Natural killer cell treated with Interleukin-12 subunit alpha and Interleukin-12 subunit beta and Interleukin-15 and Interleukin-18, amount 100 ng/mL, for 72 hours (primary cell): ENCODE results near the gene CAMKK2. TPM values are rescaled to one million over a fixed set of nuclear protein-coding genes. Genes with fewer than 3 reads are reported as not detected.
"Not testable (repeated sequence)": the region's sequence is repeated elsewhere in the genome, so short reads cannot be mapped to it uniquely, and the experiment has no call there.

Experiments used
- ATAC-seq, 2 donors: fragments of 150-1000 bp; cut with Tn5 transposase in 1 of 2; sonication (Bioruptor Pico), chemical (Tn5 transposase) in 1 of 2; 2 replicates each; pipeline ENCODE4 v1.10.0; 2021
- DNase-seq: peaks from one replicate; pipeline ENCODE4 v3.0.0; 2022; ENCODE audit warnings: low spot score
- H3K27ac Mint-ChIP-seq, 2 donors: 1 replicate in 1 of 2; 2 replicates in 1 of 2; pipeline ENCODE4 v1.8.0; 2022; ENCODE audit warnings: mixed read lengths in 2 of 2, mild to moderate bottlenecking in 1 of 2, moderate library complexity in 1 of 2
- H3K27me3 Mint-ChIP-seq, 2 donors: 1 replicate in 1 of 2; 2 replicates in 1 of 2; pipeline ENCODE4 v1.8.0; 2022; ENCODE audit warnings: mixed read lengths in 2 of 2
- H3K36me3 Mint-ChIP-seq: one replicate; pipeline ENCODE4 v1.8.0; 2022; ENCODE audit warnings: mixed read lengths
- H3K4me1 Mint-ChIP-seq, 2 donors: 1 replicate in 1 of 2; 2 replicates in 1 of 2; pipeline ENCODE4 v1.8.0; 2022; ENCODE audit warnings: low read depth in 2 of 2, mixed read lengths in 2 of 2, mild to moderate bottlenecking in 1 of 2
- H3K4me3 Mint-ChIP-seq: one replicate; pipeline ENCODE4 v1.8.0; 2022; ENCODE audit warnings: mixed read lengths
- H3K9me3 Mint-ChIP-seq: 2 replicates; pipeline ENCODE4 v1.8.0; 2022; ENCODE audit warnings: mixed read lengths
- total RNA-seq, 2 donors: library from RNA; stranded (reverse); gene quantifications; one replicate each; pipeline ENCODE4 v1.2.3, GENCODE V29; 2022

The CAMKK2 gene
- total RNA-seq, 2 donors from 2014 or later, result 24.7 to 48.4 TPM

DNA sequence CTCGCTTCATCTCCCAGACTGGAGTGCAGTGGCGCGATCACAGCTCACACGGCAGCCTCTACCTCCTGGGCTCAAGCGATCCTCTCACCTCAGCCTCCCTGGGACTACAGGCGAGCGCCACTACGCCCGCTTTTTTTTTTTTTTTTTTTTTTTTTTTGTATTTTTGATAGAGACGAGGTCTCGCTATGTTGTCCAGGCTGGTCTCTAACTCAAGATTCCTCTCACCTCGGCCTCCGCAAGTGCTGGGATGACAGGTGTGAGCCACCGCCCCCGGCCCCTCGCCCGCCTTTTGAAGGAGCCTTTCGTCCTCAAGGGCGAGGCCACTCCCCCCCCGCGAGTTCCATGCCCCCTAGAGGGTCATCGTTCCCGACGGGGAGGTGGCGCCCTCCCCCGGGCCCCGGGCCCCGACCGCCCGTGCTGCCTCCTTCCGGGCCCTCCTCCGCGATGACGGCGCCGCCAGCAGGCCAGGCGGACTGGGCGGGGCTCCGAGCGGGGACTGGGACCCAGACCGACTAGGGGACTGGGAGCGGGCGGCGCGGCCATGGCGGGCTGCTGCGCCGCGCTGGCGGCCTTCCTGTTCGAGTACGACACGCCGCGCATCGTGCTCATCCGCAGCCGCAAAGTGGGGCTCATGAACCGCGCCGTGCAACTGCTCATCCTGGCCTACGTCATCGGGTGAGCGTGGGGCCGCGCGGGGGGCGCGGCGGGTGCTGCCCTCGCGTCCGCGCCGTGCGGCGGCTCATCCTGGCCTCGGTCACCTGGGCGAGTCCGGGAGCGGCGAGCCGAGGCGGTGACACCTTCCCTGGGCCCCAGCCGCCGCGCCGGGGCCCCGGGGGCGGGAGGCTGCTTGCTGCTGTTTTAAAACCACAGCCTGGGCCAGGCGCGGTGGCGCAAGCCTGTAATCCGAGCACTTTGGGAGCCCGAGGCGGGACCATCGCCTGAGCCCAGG is 86.6 kb downstream of the CAMKK2 start, which contains the start of gene P2RX4:
Gene P2RX4 (plus strand): TSS at position 506 of the 949 bp plus-strand sequence. CDS start 36 bp downstream, at position 542.
- ATAC-seq, result peak; percentile 88 to 91
- Mint-ChIP-seq H3K4me1 (peaks cover 21 to 31% of the 10 kb centered on the region in 2 donors), H3K27me3 (no peaks in the 10 kb centered on the region), H3K9me3 (no peaks in the 10 kb centered on the region), H3K27ac (peak within 1 kb of the TSS; percentile 87 to 96), H3K36me3 (no peaks in the 10 kb centered on the region), H3K4me3 (peak within 1 kb of the TSS; percentile 94)
- DNase-seq, result peak; percentile 95

DNA sequence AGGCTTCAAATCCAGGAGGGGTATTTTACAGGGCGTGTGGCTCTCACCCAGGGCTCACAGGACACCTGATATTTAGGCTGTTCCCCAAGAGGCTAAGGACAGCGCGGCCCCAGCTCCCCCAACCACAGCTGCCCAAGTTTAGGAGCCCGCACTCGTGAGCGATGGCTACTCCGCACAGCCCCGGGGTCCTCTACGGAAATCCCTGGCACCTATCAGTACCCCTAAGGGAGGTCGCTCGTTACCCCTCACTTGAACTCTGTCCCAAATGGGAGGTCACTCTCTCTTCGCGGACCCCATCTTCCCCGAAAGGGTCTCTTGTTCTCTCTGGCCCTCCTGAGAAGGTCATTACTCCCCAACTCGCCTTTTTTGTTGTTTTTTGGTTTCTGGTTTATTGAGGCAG is 87.3 kb downstream of the CAMKK2 start:
- H3K4me3 Mint-ChIP-seq, result peak overlapping the region; percentile 55
- DNase-seq (no peak), ATAC-seq (no peak)
- H3K9me3 Mint-ChIP-seq, result no peaks in the 10 kb centered on the region
- peak overlapping the region; percentile 84 to 87 for H3K27ac Mint-ChIP-seq
- H3K4me1 Mint-ChIP-seq, result peaks cover 17 to 28% of the 10 kb centered on the region in 2 donors
- no peaks in the 10 kb centered on the region for H3K27me3 Mint-ChIP-seq
- no peaks in the 10 kb centered on the region for H3K36me3 Mint-ChIP-seq

DNA sequence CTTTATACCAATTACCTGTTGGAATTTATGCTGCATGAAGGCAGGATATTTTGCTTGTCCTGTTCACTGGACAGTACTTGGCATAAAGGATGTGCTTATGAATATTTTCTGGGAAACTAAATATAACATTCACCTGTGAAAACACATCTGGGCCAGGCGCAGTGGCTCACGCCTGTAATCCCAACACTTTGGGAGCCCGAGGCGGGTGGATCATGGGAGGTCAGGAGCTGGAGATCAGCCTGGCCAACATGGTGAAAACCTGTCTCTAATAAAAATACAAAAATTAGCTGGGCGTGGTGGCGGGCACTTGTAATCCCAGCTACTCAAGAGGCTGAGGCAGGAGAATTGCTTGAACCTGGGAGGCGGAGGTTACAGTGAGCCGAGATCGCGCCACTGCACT is 87.9 kb downstream of the CAMKK2 start:
- not testable (repeated sequence) for DNase-seq, ATAC-seq, H3K27me3 Mint-ChIP-seq, H3K36me3 Mint-ChIP-seq, H3K9me3 Mint-ChIP-seq
- H3K4me3 Mint-ChIP-seq, result peak overlapping the region; percentile 10
- H3K4me1 Mint-ChIP-seq, result peaks cover 15 to 27% of the 10 kb centered on the region in 2 donors
- peak overlapping the region; percentile 81 to 87 for H3K27ac Mint-ChIP-seq

DNA sequence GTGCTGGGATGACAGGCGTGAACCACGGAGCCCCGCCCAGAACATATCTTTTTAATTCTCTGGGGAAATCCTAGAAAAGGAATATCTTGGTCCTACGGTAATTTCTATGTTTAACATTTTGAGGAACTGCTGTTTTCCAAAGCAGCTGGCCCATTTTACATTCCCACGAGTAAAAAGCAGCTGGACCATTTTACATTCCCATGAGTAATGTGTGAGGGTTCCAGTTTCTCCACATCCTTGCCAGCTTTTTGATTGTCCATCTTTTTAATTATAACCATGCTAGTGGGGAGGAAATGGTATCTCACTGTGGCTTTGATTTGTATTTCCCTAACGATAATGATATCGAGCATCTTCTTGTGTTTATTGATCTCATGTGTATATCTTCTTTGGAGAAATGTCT is 91.0 kb downstream of the CAMKK2 start:
- peaks cover 6 to 13% of the 10 kb centered on the region in 2 donors for H3K4me1 Mint-ChIP-seq
- no peaks in the 10 kb centered on the region for H3K36me3 Mint-ChIP-seq
- no peaks in the 10 kb centered on the region for H3K27me3 Mint-ChIP-seq
- no peaks in the 10 kb centered on the region for H3K9me3 Mint-ChIP-seq
- no peak for DNase-seq
- no peak overlapping the region for H3K4me3 Mint-ChIP-seq
- no peak for ATAC-seq
- H3K27ac Mint-ChIP-seq, result peak overlapping the region in 1 of 2 donors; percentile 45

DNA sequence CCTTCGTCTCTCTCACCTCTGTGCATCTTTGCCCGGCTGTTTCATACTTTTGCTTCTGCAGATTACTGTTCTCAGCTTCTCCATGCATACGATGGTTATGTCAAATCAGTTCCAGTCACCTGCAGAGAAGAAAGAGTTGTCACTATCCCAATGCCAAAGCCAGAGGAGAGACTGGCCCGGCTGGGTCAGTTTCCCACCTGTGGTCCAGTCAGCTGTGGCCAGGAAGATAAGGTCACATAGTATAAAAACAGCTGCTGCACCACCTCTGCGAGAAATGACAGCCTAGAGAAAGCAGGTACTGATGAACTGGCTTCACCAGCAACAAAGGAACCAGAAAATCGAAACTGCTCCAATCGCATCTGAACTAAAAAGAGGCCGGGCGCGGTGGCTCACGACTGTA is 93.0 kb downstream of the CAMKK2 start:
- Mint-ChIP-seq H3K27ac (peak overlapping the region in 1 of 2 donors; percentile 0), H3K9me3 (no peaks in the 10 kb centered on the region)

DNA sequence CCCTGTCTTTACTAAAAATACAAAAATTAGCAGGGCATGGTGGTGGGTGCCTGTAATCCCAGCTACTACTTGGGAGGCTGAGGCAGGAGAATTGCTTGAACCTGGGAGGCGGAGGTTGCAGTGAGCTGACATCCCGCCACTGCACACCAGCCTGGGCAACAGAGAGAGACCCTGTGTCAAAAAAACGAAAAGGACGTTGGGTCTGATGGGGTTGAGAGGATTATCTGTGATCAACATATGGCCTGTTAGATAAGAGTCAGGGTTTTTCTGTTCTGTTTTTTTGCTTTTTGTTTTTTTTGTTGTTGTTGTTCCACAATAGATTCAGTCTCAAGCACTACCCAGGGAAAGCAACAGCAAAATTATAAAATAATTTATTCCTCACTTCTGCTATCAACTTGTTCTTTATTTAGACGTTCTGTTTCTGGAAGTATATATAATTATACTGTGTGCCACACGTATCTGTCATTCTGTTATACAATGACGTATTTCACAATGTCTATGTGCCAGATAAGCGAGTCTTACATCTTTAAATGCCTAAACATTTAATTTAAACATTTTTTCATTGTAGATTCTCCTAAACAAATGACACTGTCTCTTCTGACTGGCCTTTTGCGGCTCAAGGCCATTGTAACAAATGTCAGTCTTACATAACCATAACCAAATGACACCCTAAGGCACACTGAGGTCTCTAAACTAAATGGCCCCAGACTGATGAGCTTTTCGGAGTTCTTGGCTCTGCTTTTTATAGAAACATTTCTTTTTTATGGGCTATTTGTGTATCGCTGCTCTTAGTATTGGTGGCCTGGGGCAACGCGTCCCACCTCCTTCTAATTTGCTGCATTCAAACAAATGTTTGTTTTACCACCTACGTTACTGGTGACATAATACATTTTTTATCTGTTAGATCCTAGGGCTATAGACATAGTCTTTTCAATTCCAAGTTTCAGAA is 93.8 kb downstream of the CAMKK2 start:
- no peak for ATAC-seq
- no peaks in the 10 kb centered on the region for H3K27me3 Mint-ChIP-seq
- H3K36me3 Mint-ChIP-seq, result no peaks in the 10 kb centered on the region
- no peak overlapping the region for H3K4me3 Mint-ChIP-seq
- H3K27ac Mint-ChIP-seq, result no peak overlapping the region
- no peaks in the 10 kb centered on the region for H3K9me3 Mint-ChIP-seq
- peaks cover 6 to 10% of the 10 kb centered on the region in 2 donors for H3K4me1 Mint-ChIP-seq
- no peak for DNase-seq

More for the DNA sequence above, 93.0 kb downstream of the CAMKK2 start:
- ATAC-seq (no peak), DNase-seq (no peak)
- Mint-ChIP-seq H3K4me1 (peaks cover 6 to 9% of the 10 kb centered on the region in 2 donors), H3K4me3 (no peak overlapping the region), H3K36me3 (no peaks in the 10 kb centered on the region), H3K27me3 (no peaks in the 10 kb centered on the region)

GRCh38 chr12:121201140-121201539 is 95.4 kb downstream of the CAMKK2 start:
- H3K27ac Mint-ChIP-seq, H3K27me3 Mint-ChIP-seq, H3K36me3 Mint-ChIP-seq, H3K4me3 Mint-ChIP-seq, DNase-seq, H3K9me3 Mint-ChIP-seq, ATAC-seq: not testable (repeated sequence)
- peaks cover 11 to 17% of the 10 kb centered on the region in 2 donors for H3K4me1 Mint-ChIP-seq

GRCh38 chr12:121198949-121199348 is 97.6 kb downstream of the CAMKK2 start:
- Mint-ChIP-seq H3K27me3 (no peaks in the 10 kb centered on the region), H3K9me3 (no peaks in the 10 kb centered on the region), H3K4me1 (peaks cover 5 to 10% of the 10 kb centered on the region in 2 donors), H3K36me3 (no peaks in the 10 kb centered on the region), H3K4me3 (no peak overlapping the region), H3K27ac (no peak overlapping the region)
- DNase-seq (no peak), ATAC-seq (no peak)

GRCh38 chr12:121196902-121197301 is 99.6 kb downstream of the CAMKK2 start:
- H3K9me3 Mint-ChIP-seq, result no peaks in the 10 kb centered on the region
- H3K4me3 Mint-ChIP-seq, result no peak overlapping the region
- peak overlapping the region in 1 of 2 donors; percentile 67 for H3K27ac Mint-ChIP-seq
- no peak for ATAC-seq
- no peaks in the 10 kb centered on the region for H3K36me3 Mint-ChIP-seq
- H3K4me1 Mint-ChIP-seq, result peaks cover 5 to 11% of the 10 kb centered on the region in 2 donors
- no peak for DNase-seq
- H3K27me3 Mint-ChIP-seq, result no peaks in the 10 kb centered on the region

DNA sequence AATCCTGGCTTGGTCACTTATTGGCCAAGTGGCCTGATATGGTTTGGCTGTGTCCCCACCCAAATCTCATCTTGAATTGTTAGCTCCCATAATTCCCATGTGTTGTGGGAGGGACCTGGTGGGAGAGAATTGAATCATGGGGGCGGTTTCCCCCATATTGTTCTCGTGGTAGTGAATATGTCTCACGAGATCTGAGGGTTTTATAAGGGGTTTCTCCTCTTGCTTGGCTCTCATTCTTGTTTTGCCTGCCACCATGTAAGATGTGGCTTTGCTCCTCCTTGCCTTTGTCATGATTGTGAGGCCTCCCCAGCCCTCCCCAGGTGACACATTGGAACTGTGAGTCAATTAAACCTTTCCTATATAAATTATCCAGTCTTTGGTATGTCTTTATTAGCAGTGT is 105.4 kb downstream of the CAMKK2 start:
- H3K4me3 Mint-ChIP-seq, result no peak overlapping the region
- H3K27me3 Mint-ChIP-seq, result no peaks in the 10 kb centered on the region
- H3K27ac Mint-ChIP-seq, result peak overlapping the region in 1 of 2 donors; percentile 12
- no peaks in the 10 kb centered on the region for H3K9me3 Mint-ChIP-seq
- ATAC-seq (no peak), DNase-seq (no peak)
- H3K4me1 Mint-ChIP-seq, result peaks cover 8 to 12% of the 10 kb centered on the region in 2 donors
- no peaks in the 10 kb centered on the region for H3K36me3 Mint-ChIP-seq

DNA sequence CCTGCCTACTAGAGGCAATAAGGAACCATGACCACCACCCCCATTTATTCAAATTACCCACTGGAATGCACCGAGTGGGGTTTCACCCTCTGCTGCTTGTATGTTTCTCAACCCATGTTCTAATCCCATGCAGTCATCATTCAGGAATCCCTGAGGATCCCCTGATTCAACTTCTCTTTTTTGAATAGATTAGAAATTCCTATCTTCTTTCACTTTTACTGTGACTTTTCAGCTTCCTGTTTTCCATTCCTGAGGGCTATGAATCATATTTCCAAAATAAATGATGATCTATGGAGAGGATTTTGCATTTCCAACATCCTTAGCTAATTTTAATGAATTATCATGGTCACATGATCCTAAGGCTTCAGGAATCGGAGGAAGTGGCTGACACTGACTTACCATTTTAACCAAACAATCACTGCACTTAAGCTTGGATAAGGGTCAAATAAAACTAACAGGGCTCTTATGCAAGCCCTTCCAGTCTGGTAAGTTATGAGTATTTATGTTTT is 105.9 kb downstream of the CAMKK2 start:
- no peaks in the 10 kb centered on the region for H3K9me3 Mint-ChIP-seq
- ATAC-seq, result no peak
- no peaks in the 10 kb centered on the region for H3K36me3 Mint-ChIP-seq

DNA sequence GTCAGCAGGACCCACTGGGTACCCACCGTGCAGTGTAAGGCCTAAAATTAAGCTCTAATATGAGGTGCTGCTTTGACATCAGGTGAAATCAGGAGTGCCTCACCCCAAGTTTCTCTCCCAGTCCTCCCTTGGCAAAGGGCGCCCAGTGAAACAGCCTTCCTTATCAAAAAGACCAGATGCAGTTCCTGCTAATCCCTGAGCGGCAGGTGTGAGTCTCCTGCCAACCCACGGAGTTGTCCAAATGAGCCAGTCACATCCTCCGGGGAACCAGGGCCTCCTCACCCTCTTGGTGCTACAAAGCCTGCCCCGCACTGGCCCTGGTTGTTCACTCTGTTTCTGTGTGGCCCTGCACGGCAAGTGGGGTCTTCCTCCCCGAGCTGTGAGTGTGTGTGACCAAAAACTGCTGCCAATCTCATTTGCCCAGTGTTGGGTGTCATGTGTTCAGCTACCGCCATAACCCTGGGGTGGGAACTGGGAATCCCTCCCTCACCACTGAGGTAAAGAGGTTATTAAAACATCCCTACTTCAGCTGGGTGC is 106.8 kb downstream of the CAMKK2 start:
- no peaks in the 10 kb centered on the region for H3K27me3 Mint-ChIP-seq

More for the DNA sequence above, 105.9 kb downstream of the CAMKK2 start:
- peak overlapping the region in 1 of 2 donors; percentile 12 for H3K27ac Mint-ChIP-seq
- H3K4me1 Mint-ChIP-seq, result peaks cover 8 to 12% of the 10 kb centered on the region in 2 donors
- H3K4me3 Mint-ChIP-seq, result no peak overlapping the region
- H3K27me3 Mint-ChIP-seq, result no peaks in the 10 kb centered on the region
- DNase-seq, result no peak

GRCh38 chr12:121189131-121189530 is 107.4 kb downstream of the CAMKK2 start:
- ATAC-seq, result no peak
- no peak overlapping the region for H3K27ac Mint-ChIP-seq
- peaks cover 8 to 12% of the 10 kb centered on the region in 2 donors for H3K4me1 Mint-ChIP-seq
- H3K36me3 Mint-ChIP-seq, result no peaks in the 10 kb centered on the region
- H3K4me3 Mint-ChIP-seq, result no peak overlapping the region
- DNase-seq, result no peak
- H3K9me3 Mint-ChIP-seq, result no peaks in the 10 kb centered on the region
- no peaks in the 10 kb centered on the region for H3K27me3 Mint-ChIP-seq

More for the DNA sequence above, 106.8 kb downstream of the CAMKK2 start:
- Mint-ChIP-seq H3K36me3 (no peaks in the 10 kb centered on the region), H3K27ac (no peak overlapping the region), H3K9me3 (no peaks in the 10 kb centered on the region), H3K4me3 (no peak overlapping the region), H3K4me1 (peaks cover 8 to 12% of the 10 kb centered on the region in 2 donors)
- no peak for ATAC-seq
- DNase-seq, result no peak
